H9 (cell line): ENCODE data around the gene MPC1L. TPM values are rescaled to one million over a fixed set of nuclear protein-coding genes. Genes with fewer than 3 reads are reported as not detected.

Source experiments
- DNase-seq: peaks from one replicate; pipeline ENCODE4 v3.0.0-alpha.2; 2017
- H2AFZ ChIP-seq: one replicate; pipeline ENCODE4 v1.6.1; 2013; ENCODE audit warnings: mild to moderate bottlenecking, low read length, control low read depth, moderate library complexity
- H2AK5ac ChIP-seq: 2 replicates; pipeline ENCODE4 v1.6.1; 2013; ENCODE audit warnings: low read length, control low read depth, mixed read lengths; ENCODE audit not compliant: insufficient read length
- H2BK120ac ChIP-seq: one replicate; pipeline ENCODE4 v1.6.1; 2013; ENCODE audit warnings: low read depth, mild to moderate bottlenecking, low read length, control low read depth, inconsistent platforms; ENCODE audit not compliant: poor library complexity, severe bottlenecking
- H2BK12ac ChIP-seq: 2 replicates; pipeline ENCODE4 v1.6.1; 2013; ENCODE audit warnings: low read length, control low read depth, mixed read lengths, low read depth; ENCODE audit not compliant: insufficient read length
- H2BK15ac ChIP-seq: 2 replicates; pipeline ENCODE4 v1.6.1; 2013; ENCODE audit warnings: low read depth, low read length, control low read depth
- H2BK20ac ChIP-seq: one replicate; pipeline ENCODE4 v1.6.1; 2013; ENCODE audit warnings: low read depth, mild to moderate bottlenecking, low read length, control low read depth, inconsistent platforms; ENCODE audit not compliant: poor library complexity, severe bottlenecking
- H2BK5ac ChIP-seq: 2 replicates; pipeline ENCODE4 v1.6.1; 2013; ENCODE audit warnings: low read length, control low read depth, mixed read lengths; ENCODE audit not compliant: insufficient read length
- H3K14ac ChIP-seq: 2 replicates; pipeline ENCODE4 v1.6.1; 2013; ENCODE audit warnings: low read length, control low read depth; ENCODE audit not compliant: insufficient read depth
- H3K18ac ChIP-seq: 2 replicates; pipeline ENCODE4 v1.6.1; 2013; ENCODE audit warnings: low read depth, mild to moderate bottlenecking, mixed read lengths, low read length, control low read depth; ENCODE audit not compliant: insufficient read length
- H3K23ac ChIP-seq: 2 replicates; pipeline ENCODE4 v1.6.1; 2013; ENCODE audit warnings: low read length, control low read depth, mixed read lengths, low read depth; ENCODE audit not compliant: insufficient read length
- H3K23me2 ChIP-seq: 2 replicates; pipeline ENCODE4 v1.6.1; 2013; ENCODE audit warnings: low read depth, mild to moderate bottlenecking, mixed read lengths, low read length, control low read depth; ENCODE audit not compliant: insufficient read length, poor library complexity, severe bottlenecking
- H3K27ac ChIP-seq: 2 replicates; pipeline ENCODE4 v1.5.1; 2013; ENCODE audit warnings: low read length, control low read depth, mixed read lengths, low read depth; ENCODE audit not compliant: insufficient read length
- H3K27me3 ChIP-seq: 2 replicates; pipeline ENCODE4 v1.6.1; 2013; ENCODE audit warnings: low read length, control low read depth, inconsistent platforms; ENCODE audit not compliant: insufficient read depth
- H3K4ac ChIP-seq: 2 replicates; pipeline ENCODE4 v1.6.1; 2013; ENCODE audit warnings: low read depth, mild to moderate bottlenecking, control low read depth, inconsistent platforms, low read length, moderate library complexity
- H3K4me1 ChIP-seq: 2 replicates; pipeline ENCODE4 v1.6.1; 2013; ENCODE audit warnings: low read length, control low read depth, inconsistent platforms; ENCODE audit not compliant: insufficient read depth
- H3K4me2 ChIP-seq: 2 replicates; pipeline ENCODE4 v1.6.1; 2013; ENCODE audit warnings: low read length, control low read depth, mixed read lengths; ENCODE audit not compliant: insufficient read length, insufficient read depth
- H3K56ac ChIP-seq: 2 replicates; pipeline ENCODE4 v1.6.1; 2013; ENCODE audit warnings: low read depth, mild to moderate bottlenecking, mixed read lengths, low read length, control low read depth; ENCODE audit not compliant: insufficient read length
- H3K79me1 ChIP-seq: 2 replicates; pipeline ENCODE4 v1.6.1; 2013; ENCODE audit warnings: low read depth, mild to moderate bottlenecking, moderate library complexity, low read length, control low read depth, inconsistent platforms; ENCODE audit not compliant: insufficient read depth, poor library complexity, severe bottlenecking
- H3K79me2 ChIP-seq: 2 replicates; pipeline ENCODE4 v1.6.1; 2013; ENCODE audit warnings: low read length, control low read depth, inconsistent platforms; ENCODE audit not compliant: insufficient read depth
- H3K9ac ChIP-seq: 2 replicates; pipeline ENCODE4 v1.6.1; 2013; ENCODE audit warnings: low read length, control low read depth, mixed read lengths; ENCODE audit not compliant: insufficient read length; ENCODE audit errors: extremely low read depth
- H3K9me3 ChIP-seq: one replicate; pipeline ENCODE4 v1.6.1; 2013; ENCODE audit warnings: low read depth, low read length, inconsistent platforms; ENCODE audit not compliant: control insufficient read depth
- H3T11ph ChIP-seq: one replicate; pipeline ENCODE4 v1.6.1; 2013; ENCODE audit warnings: mild to moderate bottlenecking, low read length, control low read depth, inconsistent platforms
- H4K20me1 ChIP-seq: one replicate; pipeline ENCODE4 v1.6.1; 2013; ENCODE audit not compliant: control insufficient read depth, insufficient read length, insufficient read depth
- H4K5ac ChIP-seq: 2 replicates; pipeline ENCODE4 v1.6.1; 2013; ENCODE audit warnings: low read depth, mild to moderate bottlenecking, mixed read lengths, low read length, control low read depth; ENCODE audit not compliant: insufficient read length
- H4K8ac ChIP-seq: replicated peaks from 2 replicates; pipeline ENCODE4 v1.6.1; 2013; ENCODE audit warnings: low read length, control low read depth, mixed read lengths, low read depth; ENCODE audit not compliant: insufficient read length
- H4K91ac ChIP-seq: 2 replicates; pipeline ENCODE4 v1.6.1; 2013; ENCODE audit warnings: low read depth, mild to moderate bottlenecking, moderate library complexity, mixed read lengths, low read length, control low read depth; ENCODE audit not compliant: insufficient read length
- H3K27ac Mint-ChIP-seq, 3 experiments: 2 replicates in 2 of 3; 3 replicates in 1 of 3; pipeline ENCODE4 v1.8.0; 2020 to 2021; ENCODE audit warnings: mixed read lengths in 3 of 3, mild to moderate bottlenecking in 1 of 3, moderate library complexity in 1 of 3
- H3K27me3 Mint-ChIP-seq: 2 replicates; pipeline ENCODE4 v1.8.0; 2021; ENCODE audit warnings: low read depth, mild to moderate bottlenecking, moderate library complexity, mixed read lengths
- H3K36me3 Mint-ChIP-seq, 3 experiments: 2 replicates in 2 of 3; 3 replicates in 1 of 3; pipeline ENCODE4 v1.8.0; 2020 to 2021; ENCODE audit warnings: low read depth in 3 of 3, mixed read lengths in 3 of 3; ENCODE audit not compliant: insufficient read depth in 1 of 3
- H3K4me1 Mint-ChIP-seq, 2 experiments: 2 replicates each; pipeline ENCODE4 v1.8.0; 2020; ENCODE audit warnings: mixed read lengths in 2 of 2
- H3K4me3 Mint-ChIP-seq, 2 experiments: 2 replicates in 1 of 2; 3 replicates in 1 of 2; pipeline ENCODE4 v1.8.0; 2020 to 2021; ENCODE audit warnings: mild to moderate bottlenecking in 2 of 2, mixed read lengths in 2 of 2, moderate library complexity in 1 of 2
- H3K9me3 Mint-ChIP-seq, 2 experiments: 2 replicates in 1 of 2; 3 replicates in 1 of 2; pipeline ENCODE4 v1.8.0; 2020; ENCODE audit warnings: mild to moderate bottlenecking in 2 of 2, mixed read lengths in 2 of 2, moderate library complexity in 1 of 2
- WGBS: extraction: QIAGEN DNeasy Blood & Tissue Kit; methylation state at CpG from one replicate; pipeline ENCODE4 v1.1.7; 2013; ENCODE audit warnings: missing lambda C conversion rate, low lambda C conversion rate, mixed read lengths; ENCODE audit not compliant: insufficient read length; ENCODE audit errors: extremely low coverage; 5-methylcytosine and 5-hydroxymethylcytosine counted together
- total RNA-seq: library from RNA; stranded (reverse); gene quantifications from 2 replicates; pipeline ENCODE4 v1.2.1, GENCODE V29; 2021
- TF ChIP-seq, protein P1 (sequence below): fragments of 200-600 bp; sonication (generic); conservative IDR thresholded peaks from 3 replicates; pipeline ENCODE4 v1.8.0; 2021; ENCODE audit warnings: antibody characterized with exemption, mild to moderate bottlenecking

The MPC1L gene
- total RNA-seq, 1 experiment from 2014 or later, result not detected

DNA sequence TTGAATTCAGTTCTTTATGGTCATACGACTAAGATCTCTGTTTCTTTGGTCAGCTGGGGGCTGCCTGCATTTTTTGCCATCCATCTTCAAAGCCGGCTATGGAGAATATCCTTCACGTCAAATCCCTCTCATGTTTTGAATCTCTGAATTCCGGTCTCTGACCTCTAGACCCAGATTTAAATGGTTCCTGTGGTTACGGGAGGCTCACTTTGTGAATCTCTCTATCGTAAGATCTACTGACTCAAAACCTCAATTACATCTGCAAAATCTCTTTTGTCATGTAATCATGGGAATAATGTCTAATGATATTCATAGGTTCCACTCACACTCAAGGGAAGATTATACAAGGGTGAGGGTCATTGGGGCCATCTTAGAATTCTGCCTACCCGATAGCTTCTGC lies 5.7 kb upstream of the MPC1L start:
- Histone ChIP-seq H3K14ac (no peak overlapping the region), H2AFZ (no peak overlapping the region), H4K91ac (no peak overlapping the region), H3K4me2 (no peak overlapping the region), H4K5ac (no peak overlapping the region), H3K27me3 (no peaks in the 10 kb centered on the region), H3K23me2 (no peaks in the 10 kb centered on the region), H3K9ac (no peak overlapping the region), H2BK15ac (no peak overlapping the region), H3K27ac (no peak overlapping the region), H2BK20ac (no peak overlapping the region), H3K9me3 (no peaks in the 10 kb centered on the region), H2BK5ac (no peak overlapping the region), H4K20me1 (no peaks in the 10 kb centered on the region), H3K79me2 (no peaks in the 10 kb centered on the region), H3K18ac (no peak overlapping the region), H4K8ac (no peak overlapping the region), H3K4me1 (no peaks in the 10 kb centered on the region), H2BK120ac (no peak overlapping the region), H3K56ac (no peak overlapping the region), H3K79me1 (no peaks in the 10 kb centered on the region), H2BK12ac (no peak overlapping the region), H2AK5ac (no peak overlapping the region), H3T11ph (no peak overlapping the region), H3K23ac (no peak overlapping the region), H3K4ac (no peak overlapping the region)
- no peak overlapping the region for H3K4me3 Mint-ChIP-seq
- TF ChIP-seq, protein P1, sequence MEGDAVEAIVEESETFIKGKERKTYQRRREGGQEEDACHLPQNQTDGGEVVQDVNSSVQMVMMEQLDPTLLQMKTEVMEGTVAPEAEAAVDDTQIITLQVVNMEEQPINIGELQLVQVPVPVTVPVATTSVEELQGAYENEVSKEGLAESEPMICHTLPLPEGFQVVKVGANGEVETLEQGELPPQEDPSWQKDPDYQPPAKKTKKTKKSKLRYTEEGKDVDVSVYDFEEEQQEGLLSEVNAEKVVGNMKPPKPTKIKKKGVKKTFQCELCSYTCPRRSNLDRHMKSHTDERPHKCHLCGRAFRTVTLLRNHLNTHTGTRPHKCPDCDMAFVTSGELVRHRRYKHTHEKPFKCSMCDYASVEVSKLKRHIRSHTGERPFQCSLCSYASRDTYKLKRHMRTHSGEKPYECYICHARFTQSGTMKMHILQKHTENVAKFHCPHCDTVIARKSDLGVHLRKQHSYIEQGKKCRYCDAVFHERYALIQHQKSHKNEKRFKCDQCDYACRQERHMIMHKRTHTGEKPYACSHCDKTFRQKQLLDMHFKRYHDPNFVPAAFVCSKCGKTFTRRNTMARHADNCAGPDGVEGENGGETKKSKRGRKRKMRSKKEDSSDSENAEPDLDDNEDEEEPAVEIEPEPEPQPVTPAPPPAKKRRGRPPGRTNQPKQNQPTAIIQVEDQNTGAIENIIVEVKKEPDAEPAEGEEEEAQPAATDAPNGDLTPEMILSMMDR, result no peak
- no peaks in the 10 kb centered on the region; a peak in 1 of 4 replicates for H3K4me1 Mint-ChIP-seq
- no peaks in the 10 kb centered on the region; a peak in 1 of 7 replicates for H3K36me3 Mint-ChIP-seq
- H3K27me3 Mint-ChIP-seq, result no peaks in the 10 kb centered on the region; the same call in 1 of the 2 replicates
- no peak for DNase-seq
- WGBS, result no CpG with 5 or more reads among the region's 7 CpGs
- H3K9me3 Mint-ChIP-seq, result peaks cover 46 to 52% of the 10 kb centered on the region in 2 experiments
- H3K27ac Mint-ChIP-seq, result no peak overlapping the region
